ENCODE data around the gene HTT. TPM values are rescaled to one million over a fixed set of nuclear protein-coding genes. Genes with fewer than 3 reads are reported as not detected.

Gene HTT
- total RNA-seq, 3 donors from 2014 or later (not counting 1 experiment from before 2014, with no cell fraction given): 132 to 175 (median 165) TPM

- no peaks in the 10 kb centered on the region for H3K27me3 Mint-ChIP-seq (ENCODE audit: low read depth in 2 of 2)
- Histone ChIP-seq H3K4me3 (ENCODE audit: low read length) (no peak overlapping the region), H3K4me1 (ENCODE audit: control insufficient read depth, insufficient read depth, low read length) (peaks cover 4% of the 10 kb centered on the region), H3K36me3 (ENCODE audit: control insufficient read depth, insufficient read depth, low read length) (peaks cover 48% of the 10 kb centered on the region), H3K27me3 (ENCODE audit: control insufficient read depth, insufficient read depth, low read length) (no peaks in the 10 kb centered on the region), H3K27ac (ENCODE audit: low read length) (no peak overlapping the region), H3K9me3 (ENCODE audit: control insufficient read depth, insufficient read depth, low read length) (no peaks in the 10 kb centered on the region)
- H3K4me1 Mint-ChIP-seq: peaks cover 7 to 15% of the 10 kb centered on the region in 2 donors
- intact Hi-C loops (cut with micrococcal nuclease): loop anchor here (2.0 to 10.0 kb wide), 3 partner anchors 86 to 838 kb away; no protein-coding TSS in a partner anchor
- peaks cover 6% of the 10 kb centered on the region for H3K36me3 Mint-ChIP-seq
- DNase-seq (no peak), ATAC-seq (no peak)
- peak overlapping the region in 1 of 2 donors; percentile 83 for H3K27ac Mint-ChIP-seq
- 99% methylated on average over 4 of the region's 5 CpGs for WGBS (ENCODE audit: insufficient coverage)
- H3K4me3 Mint-ChIP-seq: no peak overlapping the region
- H3K9me3 Mint-ChIP-seq: no peaks in the 10 kb centered on the region
- TF ChIP-seq CTCF (IDR thresholded peaks at IDR 0.05): no peak
Observed at GRCh38 chr4:3107271-3107670, 32.8 kb downstream of the HTT start.

- peaks cover 4% of the 10 kb centered on the region for H3K4me1 ChIP-seq (ENCODE audit: control insufficient read depth, insufficient read depth, low read length)
- H3K27me3 ChIP-seq (ENCODE audit: control insufficient read depth, insufficient read depth, low read length): no peaks in the 10 kb centered on the region
- 94% methylated on average over 6 of the region's 6 CpGs for WGBS (ENCODE audit: insufficient coverage)
- ATAC-seq: no peak
- no peak for TF ChIP-seq CTCF (IDR thresholded peaks at IDR 0.05)
- Mint-ChIP-seq H3K27me3 (ENCODE audit: low read depth in 2 of 2) (no peaks in the 10 kb centered on the region), H3K4me3 (no peak overlapping the region), H3K9me3 (no peaks in the 10 kb centered on the region), H3K4me1 (peaks cover 7 to 17% of the 10 kb centered on the region in 2 donors), H3K36me3 (peaks cover 6% of the 10 kb centered on the region), H3K27ac (peak overlapping the region in 1 of 2 donors; percentile 83)
- no peaks in the 10 kb centered on the region for H3K9me3 ChIP-seq (ENCODE audit: control insufficient read depth, insufficient read depth, low read length)
- H3K36me3 ChIP-seq (ENCODE audit: control insufficient read depth, insufficient read depth, low read length): peaks cover 51% of the 10 kb centered on the region
- H3K4me3 ChIP-seq (ENCODE audit: low read length): no peak overlapping the region
- no peak for DNase-seq
- intact Hi-C loops (cut with micrococcal nuclease): loop anchor here (2.0 to 10.0 kb wide), 3 partner anchors 85 to 837 kb away; no protein-coding TSS in a partner anchor
- H3K27ac ChIP-seq (ENCODE audit: low read length): no peak overlapping the region
Observed at GRCh38 chr4:3107691-3108121, 33.2 kb downstream of the HTT start.

- Mint-ChIP-seq H3K4me1 (peaks cover 7 to 16% of the 10 kb centered on the region in 2 donors), H3K27ac (no peak overlapping the region), H3K9me3 (no peaks in the 10 kb centered on the region), H3K27me3 (ENCODE audit: low read depth in 2 of 2) (no peaks in the 10 kb centered on the region), H3K36me3 (peaks cover 6% of the 10 kb centered on the region), H3K4me3 (no peak overlapping the region)
- TF ChIP-seq CTCF (IDR thresholded peaks at IDR 0.05): no peak
- intact Hi-C loops (cut with micrococcal nuclease): loop anchor here (10.0 kb wide), 1 partner anchor 837 kb away; no protein-coding TSS in a partner anchor
- Histone ChIP-seq H3K27me3 (ENCODE audit: control insufficient read depth, insufficient read depth, low read length) (no peaks in the 10 kb centered on the region), H3K4me1 (ENCODE audit: control insufficient read depth, insufficient read depth, low read length) (peaks cover 4% of the 10 kb centered on the region), H3K4me3 (ENCODE audit: low read length) (no peak overlapping the region), H3K36me3 (ENCODE audit: control insufficient read depth, insufficient read depth, low read length) (peaks cover 51% of the 10 kb centered on the region), H3K9me3 (ENCODE audit: control insufficient read depth, insufficient read depth, low read length) (no peaks in the 10 kb centered on the region), H3K27ac (ENCODE audit: low read length) (no peak overlapping the region)
- WGBS (ENCODE audit: insufficient coverage): 85% methylated on average over 3 of the region's 3 CpGs
- DNase-seq: no peak
- ATAC-seq: no peak
Observed at GRCh38 chr4:3108211-3108610, 33.7 kb downstream of the HTT start.

GRCh38 chr4:3111461-3111860 is 37.0 kb downstream of the HTT start:
- H3K27me3 Mint-ChIP-seq (ENCODE audit: low read depth in 2 of 2): no peaks in the 10 kb centered on the region
- H3K4me1 Mint-ChIP-seq: peaks cover 5 to 13% of the 10 kb centered on the region in 2 donors
- no peak overlapping the region for H3K27ac ChIP-seq (ENCODE audit: low read length)
- peaks cover 3% of the 10 kb centered on the region for H3K4me1 ChIP-seq (ENCODE audit: control insufficient read depth, insufficient read depth, low read length)
- H3K27ac Mint-ChIP-seq: no peak overlapping the region
- H3K4me3 Mint-ChIP-seq: no peak overlapping the region
- H3K36me3 Mint-ChIP-seq: peaks cover 6% of the 10 kb centered on the region
- whole genome bisulfite sequencing (ENCODE audit: insufficient coverage): 90% methylated on average over 3 of the region's 5 CpGs
- no peaks in the 10 kb centered on the region for H3K27me3 ChIP-seq (ENCODE audit: control insufficient read depth, insufficient read depth, low read length)
- intact Hi-C loops (cut with micrococcal nuclease): no loop called here
- no peak overlapping the region for H3K4me3 ChIP-seq (ENCODE audit: low read length)
- no peaks in the 10 kb centered on the region for H3K9me3 ChIP-seq (ENCODE audit: control insufficient read depth, insufficient read depth, low read length)
- H3K36me3 ChIP-seq (ENCODE audit: control insufficient read depth, insufficient read depth, low read length): peaks cover 61% of the 10 kb centered on the region
- TF ChIP-seq CTCF (IDR thresholded peaks at IDR 0.05): no peak
- ATAC-seq (no peak), DNase-seq (no peak)
- H3K9me3 Mint-ChIP-seq: no peaks in the 10 kb centered on the region
